ENCODE results near the gene EMP3.

GRCh38 chr19:48283908-48284307 is 41.4 kb upstream of the EMP3 start:
- TF ChIP-seq CTCF (conservative IDR thresholded peaks at IDR 0.05; ENCODE audit: low read depth, low read length) (no peak), RCOR1 (IDR thresholded peaks at IDR 0.05; ENCODE audit: insufficient replicate concordance, low read length) (no peak), BHLHE40 (IDR thresholded peaks at IDR 0.05; ENCODE audit: low read depth, low read length) (no peak), POLR2A (IDR thresholded peaks at IDR 0.05; ENCODE audit: low read depth, low read length) (no peak), RFX5 (IDR thresholded peaks at IDR 0.05; ENCODE audit: low read depth, low read length) (no peak), MAZ (IDR thresholded peaks at IDR 0.05; ENCODE audit: borderline replicate concordance, low read depth, low read length) (no peak), RAD21 (IDR thresholded peaks at IDR 0.05; ENCODE audit: low read length) (no peak), ELK1 (IDR thresholded peaks at IDR 0.05; ENCODE audit: borderline replicate concordance, low read depth, low read length) (no peak), MAFK (IDR thresholded peaks at IDR 0.05; ENCODE audit: low read depth, low read length) (no peak), MXI1 (IDR thresholded peaks at IDR 0.05; ENCODE audit: borderline replicate concordance, low read depth, low read length) (no peak), CEBPB (IDR thresholded peaks at IDR 0.05; ENCODE audit: low read depth, low read length) (peak; percentile 77), SMC3 (IDR thresholded peaks at IDR 0.05; ENCODE audit: low read depth, low read length) (no peak), USF2 (IDR thresholded peaks at IDR 0.05; ENCODE audit: low read depth, low read length) (no peak)

Data from IMR-90 (cell line).